Right lobe of liver (tissue), 6 donors: ENCODE measurements around the gene C19orf67. TPM values are rescaled to one million over a fixed set of nuclear protein-coding genes. Genes with fewer than 3 reads are reported as not detected.

ENCODE experiments used
- ATAC-seq, 4 donors: fragments of 200-7000 bp; cut with Tn5 transposase; one replicate each; pipeline ENCODE4 v1.9.1; 2020; ENCODE audit warnings: mild to moderate bottlenecking in 4 of 4, moderate library complexity in 4 of 4
- DNase-seq, 3 donors: peaks; one replicate each; pipeline ENCODE4 v3.0.0-alpha.2; 2020
- H3K27ac ChIP-seq, 3 donors: fragments of 200-600 bp; one replicate each; pipeline ENCODE4 v1.8.0; 2022
- H3K27me3 ChIP-seq, 2 donors: fragments of 200-600 bp; one replicate each; pipeline ENCODE4 v1.8.0; 2022
- H3K36me3 ChIP-seq, 4 donors: fragments of 200-600 bp; sonication (generic) in 1 of 4; one replicate each; pipeline versions ENCODE4 v1.5.1 to v1.8.0; 2017 to 2022; ENCODE audit warnings: control low read depth in 1 of 4
- H3K4me1 ChIP-seq, 4 donors: fragments of 200-600 bp; sonication (generic) in 1 of 4; one replicate each; pipeline versions ENCODE4 v1.5.1 to v1.8.0; 2017 to 2022; ENCODE audit warnings: control low read depth in 1 of 4
- H3K4me3 ChIP-seq, 3 donors: fragments of 200-600 bp; one replicate each; pipeline ENCODE4 v1.8.0; 2022
- H3K9me3 ChIP-seq, 4 donors: fragments of 200-600 bp; sonication (generic) in 1 of 4; one replicate each; pipeline versions ENCODE4 v1.5.1 to v1.8.0; 2017 to 2022; ENCODE audit warnings: control low read depth in 1 of 4
- POLR2A ChIP-seq: fragments of 450-650 bp; IDR thresholded peaks from one replicate; pipeline ENCODE4 v1.6.1; 2017; ENCODE audit warnings: antibody characterized with exemption, mild to moderate bottlenecking
- WGBS: methylation state at CpG from one replicate; pipeline ENCODE4 v1.1.6; 2018; ENCODE audit warnings: low coverage, low lambda C conversion rate; ENCODE audit not compliant: insufficient coverage; ENCODE audit errors: missing lambda C conversion rate; 5-methylcytosine and 5-hydroxymethylcytosine counted together
- intact Hi-C, 2 donors: fragments of 100-400 bp; cut with DNase I; formaldehyde crosslinking; loops; one replicate each; pipeline versions ENCODE4 v1.11.2 to v1.14.1; 2022
- total RNA-seq, 6 experiments: library from RNA; depleted of rRNA in 2 of 6; stranded (reverse); fragments of >200 nt in 2 of 6; fragmentation: NEBNext Ultra II Directional in 3 of 6; extraction: Animal tissue kit (Norgen Biotek cat#: 25700) in 3 of 6; gene quantifications; one replicate each; pipeline versions ENCODE4 v1.1.0 to v1.2.4, GENCODE V29; 2016 to 2023
- TF ChIP-seq, protein P1 (sequence below), 4 donors: fragments of 200-600 bp in 3 of 4; fragments of 450-650 bp in 1 of 4; IDR thresholded peaks; one replicate each; pipeline versions ENCODE4 v1.5.1 to v1.8.0; 2016 to 2022; ENCODE audit warnings: antibody characterized with exemption in 4 of 4, mild to moderate bottlenecking in 2 of 4
- donor health status: DM: no; HTN: yes; CAD: no.
- donor health status: DM: no; HTN: no; CAD: no.
- donor health status: DM: no; HTN: no; CAD: no.
- donor health status: DM: no; HTN: yes; CAD: no.
- donor health status: DM: no; HTN: yes; CAD: no.

Gene C19orf67
- total RNA-seq, 6 experiments from 2014 or later: 0.27 TPM; not detected in 5

DNA sequence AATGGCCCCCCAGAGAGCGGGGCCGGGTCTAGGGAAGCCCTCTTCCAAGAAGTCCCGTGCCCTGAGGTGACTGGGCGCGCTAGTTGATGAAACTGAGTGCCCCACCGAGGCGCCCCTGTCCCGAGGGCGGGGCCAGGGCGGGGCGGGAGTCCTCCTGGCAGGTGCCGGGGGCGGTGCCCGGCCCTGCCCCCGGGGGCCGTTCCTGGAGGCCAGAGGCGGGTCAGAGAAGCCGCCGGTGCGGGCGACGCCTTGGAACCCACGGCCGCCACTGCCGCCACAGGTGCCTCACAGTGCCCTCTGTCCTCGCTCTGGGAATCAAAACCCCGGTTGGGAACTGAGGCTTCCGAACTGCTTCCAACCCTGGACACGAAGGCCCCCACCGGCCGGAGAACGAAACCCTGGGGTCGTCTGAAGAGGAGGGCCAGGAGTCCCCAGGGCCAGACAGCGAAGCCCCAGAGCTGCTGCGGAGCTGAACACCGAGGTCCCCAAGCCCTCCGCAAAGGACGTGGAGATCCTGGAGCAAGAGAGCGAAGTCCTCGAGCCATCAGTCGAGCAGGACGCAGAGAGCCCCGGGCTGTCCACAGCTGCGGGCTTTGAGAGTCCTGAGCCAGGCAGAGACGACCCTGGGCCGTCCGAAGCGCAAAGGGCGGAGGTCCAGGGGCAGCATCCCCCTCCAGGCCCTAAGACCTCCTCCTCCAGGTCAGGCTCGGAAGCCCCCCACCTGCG lies 12.9 kb downstream of the C19orf67 start, which contains the start of gene MISP3:
TSS of gene MISP3 (plus strand) at position 252 of the 726 bp plus-strand sequence. CDS start 524 bp downstream, outside the sequence.
- Histone ChIP-seq H3K27ac (peak within 1 kb of the TSS; percentile 74 to 82 (median 82)), H3K4me3 (peak within 1 kb of the TSS; percentile 68 to 75 (median 69)), H3K4me1 (peaks cover 0 to 18% (median 8%) of the 10 kb centered on the region in 4 donors), H3K36me3 (no peaks in the 10 kb centered on the region), H3K9me3 (no peaks in the 10 kb centered on the region), H3K27me3 (no peaks in the 10 kb centered on the region)
- peak; percentile 87 to 92 (median 89) for DNase-seq
- ATAC-seq: peak; percentile 73 to 84 (median 76)
- WGBS: 0% methylated on average over 9 of the region's 51 CpGs
- intact Hi-C loops: no loop called here
- TF ChIP-seq, protein P1, sequence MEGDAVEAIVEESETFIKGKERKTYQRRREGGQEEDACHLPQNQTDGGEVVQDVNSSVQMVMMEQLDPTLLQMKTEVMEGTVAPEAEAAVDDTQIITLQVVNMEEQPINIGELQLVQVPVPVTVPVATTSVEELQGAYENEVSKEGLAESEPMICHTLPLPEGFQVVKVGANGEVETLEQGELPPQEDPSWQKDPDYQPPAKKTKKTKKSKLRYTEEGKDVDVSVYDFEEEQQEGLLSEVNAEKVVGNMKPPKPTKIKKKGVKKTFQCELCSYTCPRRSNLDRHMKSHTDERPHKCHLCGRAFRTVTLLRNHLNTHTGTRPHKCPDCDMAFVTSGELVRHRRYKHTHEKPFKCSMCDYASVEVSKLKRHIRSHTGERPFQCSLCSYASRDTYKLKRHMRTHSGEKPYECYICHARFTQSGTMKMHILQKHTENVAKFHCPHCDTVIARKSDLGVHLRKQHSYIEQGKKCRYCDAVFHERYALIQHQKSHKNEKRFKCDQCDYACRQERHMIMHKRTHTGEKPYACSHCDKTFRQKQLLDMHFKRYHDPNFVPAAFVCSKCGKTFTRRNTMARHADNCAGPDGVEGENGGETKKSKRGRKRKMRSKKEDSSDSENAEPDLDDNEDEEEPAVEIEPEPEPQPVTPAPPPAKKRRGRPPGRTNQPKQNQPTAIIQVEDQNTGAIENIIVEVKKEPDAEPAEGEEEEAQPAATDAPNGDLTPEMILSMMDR (IDR thresholded peaks at IDR 0.05): no peak
- no peak for TF ChIP-seq POLR2A

DNA sequence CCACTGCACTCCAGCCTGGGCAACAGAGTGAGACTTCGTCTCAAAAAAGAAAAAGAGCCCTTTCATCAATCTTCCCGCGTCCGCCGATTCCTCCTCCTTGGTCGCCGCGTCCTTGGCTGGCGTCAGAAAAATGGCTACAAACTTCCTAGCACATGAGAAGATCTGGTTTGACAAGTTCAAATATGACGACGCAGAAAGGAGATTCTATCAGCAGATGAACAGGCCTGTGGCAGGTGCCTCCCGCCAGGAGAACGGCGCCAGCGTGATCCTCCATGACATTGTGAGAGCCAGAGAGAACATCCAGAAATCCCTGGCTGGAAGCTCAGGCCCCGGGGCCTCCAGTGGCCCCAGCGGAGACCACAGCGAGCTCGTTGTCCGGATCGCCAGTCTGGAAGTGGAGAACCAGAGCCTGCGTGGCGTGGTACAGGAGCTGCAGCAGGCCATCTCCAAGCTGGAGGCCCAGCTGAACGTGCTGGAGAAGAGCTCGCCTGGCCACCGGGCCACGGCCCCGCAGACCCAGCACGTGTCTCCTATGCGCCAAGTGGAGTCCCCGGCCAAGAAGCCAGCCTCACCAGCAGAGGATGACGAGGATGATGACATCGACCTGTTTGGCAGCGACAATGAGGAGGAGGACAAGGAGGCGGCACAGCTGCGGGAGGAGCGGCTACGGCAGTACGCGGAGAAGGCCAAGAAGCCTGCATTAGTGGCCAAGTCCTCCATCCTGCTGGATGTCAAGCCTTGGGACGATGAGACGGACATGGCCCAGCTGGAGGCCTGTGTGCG lies 15.1 kb downstream of the C19orf67 start:
- TF ChIP-seq, protein P1 (IDR thresholded peaks at IDR 0.05): no peak
- no peak for TF ChIP-seq POLR2A
- 95% methylated on average over 17 of the region's 43 CpGs for WGBS

DNA sequence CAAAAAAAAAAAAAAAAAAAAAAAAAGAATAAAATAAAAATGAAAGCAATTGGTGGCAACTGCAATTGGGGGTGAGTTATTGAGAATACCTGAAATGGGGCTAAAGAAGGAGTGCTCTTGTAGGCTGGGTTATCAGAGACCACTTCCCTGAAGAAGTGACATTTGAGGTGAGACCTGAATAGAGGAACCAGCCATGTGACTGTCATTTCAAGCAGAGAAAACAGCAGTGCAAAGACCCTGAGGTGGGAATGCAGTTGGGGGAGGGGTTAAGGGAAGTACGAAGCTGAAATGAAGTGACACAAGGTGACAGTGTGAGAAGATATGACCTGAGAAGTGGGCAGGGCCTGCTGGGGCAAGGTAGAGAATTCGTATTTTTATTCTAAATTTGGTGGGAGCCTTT lies 19.4 kb downstream of the C19orf67 start:
- no peak for DNase-seq
- TF ChIP-seq, protein P1 (IDR thresholded peaks at IDR 0.05): no peak
- TF ChIP-seq POLR2A: no peak
- Histone ChIP-seq H3K27ac (no peak overlapping the region), H3K4me3 (no peak overlapping the region), H3K27me3 (no peaks in the 10 kb centered on the region), H3K4me1 (peaks cover 0 to 5% (median under 1%) of the 10 kb centered on the region in 4 donors), H3K36me3 (no peaks in the 10 kb centered on the region), H3K9me3 (no peaks in the 10 kb centered on the region)
- no peak for ATAC-seq
- intact Hi-C loops: no loop called here
- WGBS: 83% methylated on average over 2 of the region's 2 CpGs

More for the DNA sequence above, 15.1 kb downstream of the C19orf67 start:
- Histone ChIP-seq H3K9me3 (no peaks in the 10 kb centered on the region), H3K4me1 (peaks cover 0 to 16% (median 7%) of the 10 kb centered on the region in 4 donors), H3K27ac (no peak overlapping the region), H3K27me3 (no peaks in the 10 kb centered on the region), H3K4me3 (no peak overlapping the region), H3K36me3 (no peaks in the 10 kb centered on the region)
- intact Hi-C loops: no loop called here
- ATAC-seq (no peak), DNase-seq (no peak)

DNA sequence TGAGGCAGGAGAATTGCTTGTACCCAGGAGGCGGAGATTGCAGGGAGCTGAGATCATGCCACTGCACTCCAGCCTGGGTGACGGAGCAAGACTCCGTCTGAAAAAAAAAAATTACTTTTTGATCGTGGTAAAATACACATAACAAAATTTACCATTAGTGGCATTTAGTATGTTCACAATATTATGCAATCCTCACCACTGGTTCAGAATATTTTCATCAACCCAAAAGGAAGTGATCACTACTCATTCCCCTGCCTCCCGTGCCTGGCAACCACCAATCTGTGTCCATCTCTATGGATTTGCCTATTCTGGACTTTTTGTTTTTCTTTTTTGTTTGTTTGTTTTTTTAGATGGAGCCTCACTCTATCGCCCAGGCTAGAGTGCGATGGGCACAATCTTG lies 22.5 kb downstream of the C19orf67 start:
- ATAC-seq: no peak
- TF ChIP-seq POLR2A: no peak
- TF ChIP-seq, protein P1 (IDR thresholded peaks at IDR 0.05): no peak
- no peaks in the 10 kb centered on the region for H3K9me3 ChIP-seq
- H3K27ac ChIP-seq: no peak overlapping the region
- H3K4me1 ChIP-seq: peaks cover 0 to 27% (median 9%) of the 10 kb centered on the region in 4 donors
- no peak for DNase-seq
- H3K4me3 ChIP-seq: no peak overlapping the region
- H3K27me3 ChIP-seq: no peaks in the 10 kb centered on the region
- WGBS: 71% methylated on average over 7 of the region's 7 CpGs
- intact Hi-C loops: no loop called here
- no peaks in the 10 kb centered on the region for H3K36me3 ChIP-seq
